ENCODE measurements around the gene CARD14. TPM values are rescaled to one million over a fixed set of nuclear protein-coding genes. Genes with fewer than 3 reads are reported as not detected.

CARD14 gene
- total and polyA plus RNA-seq, 3 experiments from 2014 or later = not detected

DNA sequence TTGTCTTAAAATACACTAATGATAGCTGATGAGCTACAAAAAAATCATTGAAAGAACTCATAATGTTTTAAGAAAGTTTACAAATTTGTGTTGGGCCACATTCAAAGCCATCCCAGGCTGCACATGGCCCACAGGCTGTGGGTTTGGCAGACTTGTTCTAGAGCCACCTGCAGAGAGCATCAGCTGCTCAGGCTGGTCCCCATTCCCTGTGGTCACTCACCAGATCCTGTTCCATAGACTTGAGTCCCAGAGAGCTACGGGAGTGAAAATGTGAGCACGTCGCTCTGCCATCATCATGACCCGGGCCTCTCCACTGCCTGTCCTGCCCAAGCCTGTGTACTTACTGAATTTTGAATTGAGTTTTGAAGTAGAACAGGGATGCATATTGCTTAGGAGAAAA, 57.3 kb downstream of the CARD14 start:
- H3K9me3 Mint-ChIP-seq = peaks cover 0 to 6% (median 4%) of the 10 kb centered on the region in 5 donors
- ChIA-PET CTCF (interaction anchor here (0.9 kb wide), 1 partner anchor 22 kb away, joined by 3 read pairs; no protein-coding TSS in a partner anchor), POLR2A (no interaction called here)
- Histone ChIP-seq H3K9me3 (ENCODE audit: low read length) (no peaks in the 10 kb centered on the region), H3K27me3 (ENCODE audit: insufficient read depth, low read length, poor library complexity, severe bottlenecking) (no peaks in the 10 kb centered on the region), H3K36me3 (ENCODE audit: insufficient read depth, low read length) (no peaks in the 10 kb centered on the region), H3K27ac (ENCODE audit: low read depth, low read length) (no peak overlapping the region), H3K4me1 (ENCODE audit: insufficient read depth, low read length) (no peaks in the 10 kb centered on the region), H3K4me3 (ENCODE audit: low read length) (no peak overlapping the region)
- H3K4me3 Mint-ChIP-seq = no peak overlapping the region
- peaks cover 16 to 73% (median 20%) of the 10 kb centered on the region in 3 donors for H3K36me3 Mint-ChIP-seq
- H3K27ac Mint-ChIP-seq = peak overlapping the region in 2 of 8 donors; percentile 10 to 27
- H3K4me1 Mint-ChIP-seq = peaks cover 8 to 21% (median 10%) of the 10 kb centered on the region in 3 donors
- peaks cover 0 to 1% of the 10 kb centered on the region in 2 donors for H3K27me3 Mint-ChIP-seq
- no peak for DNase-seq

DNA sequence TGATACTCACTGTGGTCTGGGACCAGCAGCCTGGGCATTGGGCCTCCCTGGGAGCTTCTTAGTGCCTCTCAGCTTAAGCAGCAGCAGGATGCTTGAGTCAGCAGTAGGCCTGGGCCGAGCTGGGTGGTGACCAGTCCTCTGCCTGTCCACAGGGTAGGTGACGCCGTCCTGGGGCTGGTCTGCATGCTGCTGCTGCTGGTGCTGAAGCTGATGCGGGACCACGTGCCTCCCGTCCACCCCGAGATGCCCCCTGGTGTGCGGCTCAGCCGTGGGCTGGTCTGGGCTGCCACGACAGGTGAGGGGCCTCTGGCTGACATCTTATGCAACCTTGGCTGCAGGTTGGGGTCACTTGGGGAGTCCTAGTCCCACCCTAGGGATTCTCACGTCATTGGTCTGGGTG, 57.8 kb downstream of the CARD14 start:
- Mint-ChIP-seq H3K36me3 (peaks cover 19 to 74% (median 25%) of the 10 kb centered on the region in 3 donors), H3K27me3 (peaks cover 0 to 1% of the 10 kb centered on the region in 2 donors), H3K27ac (no peak overlapping the region), H3K4me3 (no peak overlapping the region), H3K4me1 (peaks cover 8 to 17% (median 8%) of the 10 kb centered on the region in 3 donors), H3K9me3 (peaks cover 0 to 11% (median 8%) of the 10 kb centered on the region in 5 donors)
- DNase-seq = no peak
- Histone ChIP-seq H3K27ac (ENCODE audit: low read depth, low read length) (no peak overlapping the region), H3K36me3 (ENCODE audit: insufficient read depth, low read length) (no peaks in the 10 kb centered on the region), H3K9me3 (ENCODE audit: low read length) (no peaks in the 10 kb centered on the region), H3K4me3 (ENCODE audit: low read length) (no peak overlapping the region), H3K27me3 (ENCODE audit: insufficient read depth, low read length, poor library complexity, severe bottlenecking) (no peaks in the 10 kb centered on the region), H3K4me1 (ENCODE audit: insufficient read depth, low read length) (no peaks in the 10 kb centered on the region)
- ChIA-PET POLR2A (no interaction called here), CTCF (interaction anchor here (0.9 kb wide), 1 partner anchor 22 kb away, joined by 3 read pairs; no protein-coding TSS in a partner anchor)

DNA sequence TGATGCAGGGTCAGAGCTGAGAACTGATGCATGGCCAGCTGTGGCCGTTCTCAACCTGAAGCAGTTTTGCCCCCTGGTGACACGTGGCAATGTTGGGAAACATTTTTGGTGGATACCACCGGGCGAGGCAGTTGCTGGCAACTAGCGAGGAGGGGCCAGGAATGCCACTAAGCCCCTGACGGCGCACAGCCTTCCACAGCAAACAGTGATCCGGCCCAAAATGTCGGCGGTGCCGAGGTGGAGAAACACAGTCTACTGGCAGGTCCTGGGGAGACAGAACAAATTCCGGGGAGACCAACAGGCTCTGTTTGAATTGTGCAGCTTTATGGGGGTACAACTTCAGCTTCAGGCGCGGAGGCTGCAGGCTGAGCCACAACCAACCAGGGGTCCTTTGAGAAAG, 58.6 kb downstream of the CARD14 start:
- H3K9me3 Mint-ChIP-seq = peaks cover 2 to 17% (median 13%) of the 10 kb centered on the region in 5 donors
- H3K4me3 Mint-ChIP-seq = no peak overlapping the region
- peaks cover 0 to 1% of the 10 kb centered on the region in 2 donors for H3K27me3 Mint-ChIP-seq
- H3K4me1 Mint-ChIP-seq = peaks cover 3 to 9% (median 8%) of the 10 kb centered on the region in 3 donors
- H3K27ac Mint-ChIP-seq = peak overlapping the region in 3 of 8 donors; percentile 20 to 91 (median 26)
- H3K4me3 ChIP-seq (ENCODE audit: low read length) = no peak overlapping the region
- no peaks in the 10 kb centered on the region for H3K4me1 ChIP-seq (ENCODE audit: insufficient read depth, low read length)
- no peak for DNase-seq
- H3K27me3 ChIP-seq (ENCODE audit: insufficient read depth, low read length, poor library complexity, severe bottlenecking) = no peaks in the 10 kb centered on the region
- peaks cover 22 to 72% (median 32%) of the 10 kb centered on the region in 3 donors for H3K36me3 Mint-ChIP-seq
- H3K9me3 ChIP-seq (ENCODE audit: low read length) = no peaks in the 10 kb centered on the region
- no peak overlapping the region for H3K27ac ChIP-seq (ENCODE audit: low read depth, low read length)
- no peaks in the 10 kb centered on the region for H3K36me3 ChIP-seq (ENCODE audit: insufficient read depth, low read length)
- ChIA-PET POLR2A (no interaction called here), CTCF (interaction anchor here (1.2 to 1.4 kb wide), 2 partner anchors 25 to 32 kb away, joined by 3 to 4 read pairs; no protein-coding TSS in a partner anchor)

DNA sequence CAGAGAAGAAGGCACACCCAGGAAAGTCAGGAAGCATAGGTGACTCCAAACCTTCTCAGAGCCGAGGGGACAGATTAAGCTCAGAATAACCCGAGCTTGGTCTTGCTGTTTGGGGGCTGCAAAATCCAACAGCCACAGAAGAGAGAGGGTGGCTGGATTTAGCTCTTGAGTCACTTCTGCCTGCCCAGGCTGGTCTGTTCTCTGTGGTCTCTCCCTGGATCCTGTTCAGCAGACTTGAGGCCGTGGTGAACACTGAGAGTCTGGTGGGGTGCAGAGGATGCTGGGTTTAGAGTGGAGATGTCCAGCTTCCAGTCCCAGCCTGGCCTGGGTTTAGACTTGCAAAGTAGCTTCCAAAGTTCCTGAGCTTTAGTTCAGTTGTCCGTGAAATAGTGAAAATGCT, 59.2 kb downstream of the CARD14 start:
- no peak for DNase-seq
- H3K27me3 ChIP-seq (ENCODE audit: insufficient read depth, low read length, poor library complexity, severe bottlenecking) = no peaks in the 10 kb centered on the region
- no peak overlapping the region for H3K27ac ChIP-seq (ENCODE audit: low read depth, low read length)
- Mint-ChIP-seq H3K4me1 (peaks cover 2 to 6% (median 5%) of the 10 kb centered on the region in 3 donors), H3K9me3 (peaks cover 2 to 20% (median 15%) of the 10 kb centered on the region in 5 donors), H3K27ac (peak overlapping the region in 2 of 8 donors; percentile 20 to 91), H3K4me3 (no peak overlapping the region), H3K27me3 (peaks cover 0 to 1% of the 10 kb centered on the region in 2 donors), H3K36me3 (peaks cover 21 to 73% (median 34%) of the 10 kb centered on the region in 3 donors)
- no peak overlapping the region for H3K4me3 ChIP-seq (ENCODE audit: low read length)
- ChIA-PET POLR2A (no interaction called here), CTCF (interaction anchor here (1.2 to 1.4 kb wide), 2 partner anchors 24 to 33 kb away, joined by 3 to 4 read pairs; no protein-coding TSS in a partner anchor)
- H3K4me1 ChIP-seq (ENCODE audit: insufficient read depth, low read length) = no peaks in the 10 kb centered on the region
- H3K36me3 ChIP-seq (ENCODE audit: insufficient read depth, low read length) = no peaks in the 10 kb centered on the region
- no peaks in the 10 kb centered on the region for H3K9me3 ChIP-seq (ENCODE audit: low read length)

DNA sequence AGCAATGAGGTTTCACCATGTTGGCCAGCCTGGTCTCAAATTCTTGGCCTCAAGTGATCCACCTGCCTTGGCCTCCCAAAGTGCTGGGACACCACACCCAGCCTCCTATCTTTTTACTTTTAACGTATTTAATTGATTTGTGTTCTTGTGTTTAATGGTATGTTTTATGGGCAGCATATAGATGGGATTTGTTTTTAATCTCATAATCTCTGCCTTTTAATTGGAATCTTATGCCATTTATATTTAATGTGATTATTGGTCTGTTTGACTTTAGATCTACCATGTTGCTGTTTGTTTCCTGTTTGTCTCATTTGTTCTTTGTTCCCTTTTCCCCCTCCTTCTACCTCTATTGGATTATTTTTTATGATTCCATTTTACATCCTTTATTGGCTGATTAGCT, 62.6 kb downstream of the CARD14 start:
- Histone ChIP-seq H3K4me3 (ENCODE audit: low read length) (no peak overlapping the region), H3K27ac (ENCODE audit: low read depth, low read length) (no peak overlapping the region), H3K9me3 (ENCODE audit: low read length) (no peaks in the 10 kb centered on the region), H3K4me1 (ENCODE audit: insufficient read depth, low read length) (no peaks in the 10 kb centered on the region), H3K27me3 (ENCODE audit: insufficient read depth, low read length, poor library complexity, severe bottlenecking) (no peaks in the 10 kb centered on the region), H3K36me3 (ENCODE audit: insufficient read depth, low read length) (no peaks in the 10 kb centered on the region)
- peaks cover 22 to 76% (median 41%) of the 10 kb centered on the region in 3 donors for H3K36me3 Mint-ChIP-seq
- no peak for DNase-seq
- no peaks in the 10 kb centered on the region for H3K27me3 Mint-ChIP-seq
- peak overlapping the region in 1 of 8 donors; percentile 67 for H3K27ac Mint-ChIP-seq
- H3K9me3 Mint-ChIP-seq = peaks cover 4 to 25% (median 21%) of the 10 kb centered on the region in 5 donors
- H3K4me3 Mint-ChIP-seq = no peak overlapping the region
- no peaks in the 10 kb centered on the region for H3K4me1 Mint-ChIP-seq
- CTCF ChIA-PET = interaction anchor here (1.2 kb wide), 1 partner anchor 36 kb away, joined by 3 read pairs; no protein-coding TSS in a partner anchor
- POLR2A ChIA-PET = interaction anchor here (0.6 kb wide), 1 partner anchor 28 kb away, joined by 3 read pairs; the partner anchor contains the start of gene RNF213

DNA sequence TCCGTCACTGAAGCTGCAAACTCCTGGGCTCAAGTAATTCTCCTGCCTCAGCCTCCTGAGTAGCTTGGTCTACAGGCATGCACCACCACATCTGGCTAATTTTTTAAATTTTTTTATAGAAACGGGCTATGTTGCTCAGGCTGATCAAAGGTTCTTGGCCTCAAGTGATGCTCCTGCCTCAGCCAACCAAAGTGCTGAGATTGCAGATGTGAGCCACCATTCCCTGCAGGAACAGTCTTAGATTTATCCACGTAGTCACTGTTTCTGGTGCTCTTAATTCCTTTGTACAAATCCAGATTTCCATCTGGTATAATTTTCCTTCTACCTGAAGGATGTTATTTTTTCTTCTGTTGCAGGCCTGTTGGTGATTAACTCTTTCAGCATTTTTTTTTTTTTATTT, 63.4 kb downstream of the CARD14 start:
- Mint-ChIP-seq H3K4me1 (no peaks in the 10 kb centered on the region), H3K27ac (peak overlapping the region in 2 of 8 donors; percentile 17 to 37), H3K36me3 (peaks cover 27 to 79% (median 44%) of the 10 kb centered on the region in 3 donors), H3K9me3 (peaks cover 4 to 25% (median 21%) of the 10 kb centered on the region in 5 donors), H3K4me3 (no peak overlapping the region), H3K27me3 (no peaks in the 10 kb centered on the region)
- H3K9me3 ChIP-seq (ENCODE audit: low read length) = no peaks in the 10 kb centered on the region
- POLR2A ChIA-PET = interaction anchor here (0.6 kb wide), 1 partner anchor 27 kb away, joined by 3 read pairs; the partner anchor contains the start of gene RNF213
- H3K36me3 ChIP-seq (ENCODE audit: insufficient read depth, low read length) = no peaks in the 10 kb centered on the region
- no peak overlapping the region for H3K4me3 ChIP-seq (ENCODE audit: low read length)
- CTCF ChIA-PET = no interaction called here
- no peaks in the 10 kb centered on the region for H3K4me1 ChIP-seq (ENCODE audit: insufficient read depth, low read length)
- no peaks in the 10 kb centered on the region for H3K27me3 ChIP-seq (ENCODE audit: insufficient read depth, low read length, poor library complexity, severe bottlenecking)
- H3K27ac ChIP-seq (ENCODE audit: low read depth, low read length) = no peak overlapping the region
- DNase-seq = no peak

DNA sequence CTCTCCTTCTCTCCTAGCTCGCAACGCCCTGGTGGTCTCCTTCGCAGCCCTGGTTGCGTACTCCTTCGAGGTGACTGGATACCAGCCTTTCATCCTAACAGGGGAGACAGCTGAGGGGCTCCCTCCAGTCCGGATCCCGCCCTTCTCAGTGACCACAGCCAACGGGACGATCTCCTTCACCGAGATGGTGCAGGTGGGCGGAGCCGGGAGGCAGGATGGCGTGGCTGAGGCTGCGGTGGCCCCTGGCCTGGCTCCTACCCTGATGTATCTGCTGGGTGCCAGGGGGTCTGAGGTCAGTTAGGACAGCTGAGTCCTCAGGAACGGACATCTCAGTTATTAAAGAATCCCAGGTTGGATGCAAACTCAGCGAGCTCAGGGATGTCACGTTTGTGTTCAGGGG, 67.1 kb downstream of the CARD14 start:
- Mint-ChIP-seq H3K4me1 (peaks cover 0 to 2% (median 0%) of the 10 kb centered on the region in 3 donors), H3K27ac (no peak overlapping the region), H3K4me3 (no peak overlapping the region), H3K36me3 (peaks cover 27 to 75% (median 31%) of the 10 kb centered on the region in 3 donors), H3K9me3 (peaks cover 4 to 20% (median 19%) of the 10 kb centered on the region in 5 donors), H3K27me3 (no peaks in the 10 kb centered on the region)
- Histone ChIP-seq H3K27me3 (ENCODE audit: insufficient read depth, low read length, poor library complexity, severe bottlenecking) (no peaks in the 10 kb centered on the region), H3K27ac (ENCODE audit: low read depth, low read length) (no peak overlapping the region), H3K4me1 (ENCODE audit: insufficient read depth, low read length) (no peaks in the 10 kb centered on the region), H3K9me3 (ENCODE audit: low read length) (no peaks in the 10 kb centered on the region), H3K4me3 (ENCODE audit: low read length) (no peak overlapping the region), H3K36me3 (ENCODE audit: insufficient read depth, low read length) (no peaks in the 10 kb centered on the region)
- DNase-seq = no peak
- POLR2A ChIA-PET = interaction anchor here (0.9 kb wide), 1 partner anchor 91 kb away, joined by 3 read pairs; no protein-coding TSS in a partner anchor
- CTCF ChIA-PET = interaction anchor here (1.2 kb wide), 1 partner anchor 19 kb away, joined by 4 read pairs; no protein-coding TSS in a partner anchor

DNA sequence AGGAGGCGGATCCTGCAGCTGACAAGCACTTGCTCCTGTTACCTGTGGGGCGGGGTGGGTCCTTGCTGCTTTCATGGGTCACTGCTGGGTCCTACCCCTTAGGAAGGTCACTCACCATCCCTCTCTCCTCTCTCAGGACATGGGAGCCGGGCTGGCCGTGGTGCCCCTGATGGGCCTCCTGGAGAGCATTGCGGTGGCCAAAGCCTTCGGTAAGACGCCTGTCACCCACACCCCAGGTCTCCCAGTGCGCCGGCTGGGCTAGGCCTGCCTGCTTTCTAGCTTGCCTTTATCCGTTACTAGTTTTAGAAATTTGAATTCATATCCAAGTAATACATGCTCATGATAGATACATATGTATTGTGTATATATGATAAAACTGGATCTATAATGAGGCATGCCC, 67.6 kb downstream of the CARD14 start:
- ChIA-PET CTCF (interaction anchor here (1.2 kb wide), 1 partner anchor 19 kb away, joined by 4 read pairs; no protein-coding TSS in a partner anchor), POLR2A (interaction anchor here (0.9 to 1.0 kb wide), 2 partner anchors 25 to 91 kb away, joined by 3 read pairs; no protein-coding TSS in a partner anchor)
- Mint-ChIP-seq H3K27me3 (no peaks in the 10 kb centered on the region), H3K4me1 (peaks cover 0 to 2% (median 0%) of the 10 kb centered on the region in 3 donors), H3K27ac (no peak overlapping the region), H3K36me3 (peaks cover 26 to 76% (median 26%) of the 10 kb centered on the region in 3 donors), H3K4me3 (no peak overlapping the region), H3K9me3 (peaks cover 4 to 16% (median 15%) of the 10 kb centered on the region in 5 donors)
- Histone ChIP-seq H3K4me3 (ENCODE audit: low read length) (no peak overlapping the region), H3K4me1 (ENCODE audit: insufficient read depth, low read length) (no peaks in the 10 kb centered on the region), H3K9me3 (ENCODE audit: low read length) (no peaks in the 10 kb centered on the region), H3K27ac (ENCODE audit: low read depth, low read length) (no peak overlapping the region), H3K36me3 (ENCODE audit: insufficient read depth, low read length) (no peaks in the 10 kb centered on the region), H3K27me3 (ENCODE audit: insufficient read depth, low read length, poor library complexity, severe bottlenecking) (no peaks in the 10 kb centered on the region)
- DNase-seq = no peak
